ENCODE data around the gene LDLRAP1.

Gene LDLRAP1

GRCh38 chr1:25618433-25618808 lies 75.0 kb downstream of the LDLRAP1 start:
- H3K4me3 ChIP-seq (ENCODE audit: low read depth, low read length) = no peak overlapping the region; the same call in 1 of the 2 replicates
- ChIA-PET POLR2A (no interaction called here), CTCF (interaction anchor here (0.8 to 2.4 kb wide), 10 partner anchors 9 to 192 kb away, joined by 3 to 15 read pairs (median 4); no protein-coding TSS in a partner anchor)
- no peak for DNase-seq (ENCODE audit: low read depth, low spot score)
- no peak for TF ChIP-seq CTCF (IDR thresholded peaks at IDR 0.05; ENCODE audit: insufficient read depth, low read length, missing control alignments)
